ENCODE results near the gene ABCC12. TPM values are rescaled to one million over a fixed set of nuclear protein-coding genes. Genes with fewer than 3 reads are reported as not detected.
A peak's percentile ranks its signal among the peaks of the same experiment; 100 is the strongest.
"Not testable (repeated sequence)": the region's sequence is repeated elsewhere in the genome, so short reads cannot be mapped to it uniquely, and the experiment has no call there.

Gene ABCC12
- total and polyA plus RNA-seq, 8 donors: 0.13 to 0.18 TPM; not detected in 6

DNA sequence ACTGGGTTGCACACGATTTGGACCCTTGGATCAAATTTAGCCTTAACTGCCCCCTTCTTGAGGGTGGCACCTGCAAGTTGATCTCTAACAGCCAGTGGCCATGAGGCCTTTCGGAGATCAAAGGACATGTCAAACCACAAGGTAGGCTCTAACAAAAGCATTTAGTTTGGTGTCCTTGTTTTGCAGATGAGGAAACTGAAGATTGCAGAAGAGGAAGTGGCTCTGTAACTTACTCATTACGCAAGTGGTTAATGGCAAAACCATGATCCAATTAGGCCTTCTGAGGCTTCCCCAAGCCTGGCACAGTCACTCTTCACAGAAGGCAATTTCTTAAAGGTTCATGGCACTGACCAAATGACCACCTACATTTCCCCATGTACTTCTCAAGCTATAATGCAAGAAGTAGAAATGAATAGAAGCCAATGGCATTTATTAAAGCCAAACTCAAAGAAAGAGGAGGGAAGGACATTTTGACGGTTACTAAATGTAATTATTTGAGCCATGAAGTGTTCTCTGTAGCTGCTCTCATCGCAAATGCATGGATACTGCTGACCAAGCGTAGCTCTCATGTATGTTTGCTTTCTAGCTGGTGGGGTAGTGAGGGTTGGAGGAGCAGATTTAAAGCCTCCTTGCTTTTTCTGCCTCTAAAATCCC lies 32.8 kb upstream of the ABCC12 start:
- DNase-seq: no peak
- WGBS, 5 donors: 85 to 87% (median 85%) methylated on average over 6 of the region's 6 CpGs
- Histone ChIP-seq H3K4me3 (no peak overlapping the region), H3K9me3 (no peaks in the 10 kb centered on the region), H3K27me3 (no peaks in the 10 kb centered on the region), H3K36me3 (no peaks in the 10 kb centered on the region), H3K27ac (peak overlapping the region in 1 of 5 donors; percentile 46), H3K4me1 (no peaks in the 10 kb centered on the region)
- intact Hi-C loops (cut with DNase I; ENCODE audit: low total_unique reads): no loop called here
- TF ChIP-seq CTCF (IDR thresholded peaks at IDR 0.05) (no peak), POLR2A (IDR thresholded peaks at IDR 0.05) (no peak), POLR2AphosphoS5 (IDR thresholded peaks at IDR 0.05) (no peak), EP300 (IDR thresholded peaks at IDR 0.05) (no peak)

DNA sequence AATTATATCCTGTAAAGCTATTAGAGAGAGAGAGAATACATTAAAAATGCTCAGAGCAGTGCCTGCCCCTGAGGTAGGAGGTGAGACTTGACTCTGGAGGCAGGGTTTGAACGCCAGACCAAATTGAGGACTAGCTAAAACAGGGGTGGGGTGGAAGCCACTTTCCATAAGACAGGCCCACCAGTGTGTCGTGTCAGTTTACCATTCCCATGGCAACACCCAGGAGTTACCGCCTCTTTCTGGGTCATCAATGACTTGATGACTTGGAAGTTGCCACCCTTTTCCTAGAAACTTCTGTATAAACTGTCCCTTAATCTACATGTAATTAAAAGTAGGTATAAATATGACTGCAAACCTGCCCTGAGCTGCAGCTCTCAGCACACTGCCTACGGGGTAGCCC lies 32.0 kb upstream of the ABCC12 start:
- no peaks in the 10 kb centered on the region for H3K4me1 ChIP-seq
- intact Hi-C loops (cut with DNase I; ENCODE audit: low total_unique reads): no loop called here
- no peaks in the 10 kb centered on the region for H3K36me3 ChIP-seq
- 84 to 93% (median 91%) methylated on average over 4 of the region's 4 CpGs for WGBS, 5 donors
- peak overlapping the region in 1 of 5 donors; percentile 46 for H3K27ac ChIP-seq
- H3K9me3 ChIP-seq: no peaks in the 10 kb centered on the region
- no peaks in the 10 kb centered on the region for H3K27me3 ChIP-seq
- no peak for TF ChIP-seq CTCF (IDR thresholded peaks at IDR 0.05)
- TF ChIP-seq EP300 (IDR thresholded peaks at IDR 0.05): no peak
- no peak for TF ChIP-seq POLR2AphosphoS5 (IDR thresholded peaks at IDR 0.05)
- no peak for TF ChIP-seq POLR2A (IDR thresholded peaks at IDR 0.05)
- no peak for DNase-seq
- no peak overlapping the region for H3K4me3 ChIP-seq

GRCh38 chr16:48184681-48185080 lies 28.9 kb upstream of the ABCC12 start:
- intact Hi-C loops (cut with DNase I; ENCODE audit: low total_unique reads): no loop called here
- H3K27ac ChIP-seq: no peak overlapping the region
- TF ChIP-seq POLR2AphosphoS5 (IDR thresholded peaks at IDR 0.05) (no peak), CTCF (IDR thresholded peaks at IDR 0.05) (no peak), POLR2A (IDR thresholded peaks at IDR 0.05) (no peak), EP300 (IDR thresholded peaks at IDR 0.05) (no peak)
- H3K36me3 ChIP-seq: no peaks in the 10 kb centered on the region
- H3K4me3 ChIP-seq: no peak overlapping the region
- H3K4me1 ChIP-seq: no peaks in the 10 kb centered on the region
- no peak for DNase-seq
- no peaks in the 10 kb centered on the region for H3K9me3 ChIP-seq
- 77 to 89% (median 87%) methylated on average over 6 of the region's 6 CpGs for WGBS, 5 donors
- H3K27me3 ChIP-seq: no peaks in the 10 kb centered on the region

DNA sequence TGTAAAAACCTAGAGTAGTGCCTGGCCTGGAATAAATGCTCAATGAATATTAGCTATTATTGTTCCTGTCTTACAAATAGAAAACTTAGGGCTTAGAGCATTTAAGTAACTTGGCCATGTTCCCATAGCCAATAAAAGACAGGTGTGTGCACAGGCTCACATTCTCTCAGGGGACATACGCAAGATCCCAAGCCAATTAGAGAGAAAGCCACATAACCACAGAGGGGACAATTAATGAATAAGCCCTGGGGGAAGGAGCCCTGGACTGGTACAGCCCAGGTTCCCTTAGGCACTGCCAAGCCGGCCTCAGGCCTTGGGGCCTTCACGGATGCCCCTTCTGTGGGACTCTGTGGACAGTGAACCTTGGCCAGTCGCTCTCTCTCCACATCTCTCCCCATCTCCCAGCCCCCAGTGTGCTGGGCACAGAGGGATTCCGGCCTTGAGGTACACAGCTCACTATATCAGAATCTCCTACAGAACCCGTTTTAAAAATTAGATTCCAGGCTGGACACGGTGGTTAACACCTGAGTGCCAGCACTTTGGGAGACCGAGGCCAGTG lies 27.3 kb upstream of the ABCC12 start:
- DNase-seq: peak in 1 of 2 donors; percentile 20
- no peaks in the 10 kb centered on the region for H3K36me3 ChIP-seq
- no peak overlapping the region for H3K27ac ChIP-seq
- intact Hi-C loops (cut with DNase I; ENCODE audit: low total_unique reads): no loop called here
- no peaks in the 10 kb centered on the region for H3K27me3 ChIP-seq
- no peak overlapping the region for H3K4me3 ChIP-seq
- TF ChIP-seq CTCF (IDR thresholded peaks at IDR 0.05) (no peak), EP300 (IDR thresholded peaks at IDR 0.05) (no peak), POLR2AphosphoS5 (IDR thresholded peaks at IDR 0.05) (no peak), POLR2A (IDR thresholded peaks at IDR 0.05) (no peak)
- H3K4me1 ChIP-seq: no peaks in the 10 kb centered on the region
- no peaks in the 10 kb centered on the region for H3K9me3 ChIP-seq
- 71 to 93% (median 89%) methylated on average over 8 of the region's 8 CpGs for WGBS, 5 donors

- H3K36me3 ChIP-seq; H3K9me3 ChIP-seq; DNase-seq; H3K4me3 ChIP-seq; H3K27ac ChIP-seq; H3K4me1 ChIP-seq; intact Hi-C loops (cut with DNase I; ENCODE audit: low total_unique reads); H3K27me3 ChIP-seq: not testable (repeated sequence)
- WGBS, 5 donors: 76 to 84% (median 78%) methylated on average over 12 to 14 of the region's 14 CpGs
These were observed 26.1 kb upstream of the ABCC12 start for GRCh38 chr16:48181746-48182520.

Measured in stomach (tissue), 9 donors.